Spleen (tissue), 7 donors: ENCODE measurements around the gene TCL1B.

Experiments used
- POLR2AphosphoS5 ChIP-seq, 3 donors: sonication (generic); formaldehyde crosslinking; IDR thresholded peaks; one replicate each; pipeline ENCODE4 v1.5.1; 2017; ENCODE audit warnings: antibody characterized with exemption in 3 of 3
- TF ChIP-seq, protein P1 (sequence below), 11 experiments: fragments of 200-600 bp in 7 of 11; fragments of 450-650 bp in 4 of 11; sonication (generic) in 4 of 11; IDR thresholded peaks in 8 of 11; conservative IDR thresholded peaks in 3 of 11; 1 replicate in 7 of 11; 2 replicates in 4 of 11; pipeline versions ENCODE4 v1.4.0 to v1.8.0; 2016 to 2021; ENCODE audit warnings: antibody characterized with exemption in 11 of 11, inconsistent platforms in 4 of 11, mild to moderate bottlenecking in 1 of 11
- donor health status: DM: no; HTN: no; CAD: no; lungs with moderate emphysema.
- donor health status: DM: no; HTN: no; CAD: no.
- donor health status: DM: no; HTN: no; CAD: no.

DNA sequence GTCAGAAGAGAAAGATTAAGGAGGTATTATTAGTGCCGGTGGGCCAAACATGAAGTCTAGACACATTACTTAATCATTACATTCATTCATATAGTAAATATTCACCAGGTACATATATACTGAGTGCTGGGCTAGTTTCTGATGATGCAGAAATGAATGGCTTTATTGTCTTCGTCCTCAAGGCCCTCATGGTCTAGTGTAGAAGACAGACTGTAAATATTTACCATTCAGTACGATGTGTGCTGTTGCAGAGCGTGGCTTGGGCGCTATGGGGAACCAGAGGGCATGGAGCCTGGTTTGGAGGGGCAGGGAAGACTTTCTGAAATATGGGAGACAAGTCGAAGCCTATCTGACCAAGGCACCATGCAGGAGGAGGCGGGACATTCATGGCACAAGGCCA lies 37.0 kb upstream of the TCL1B start:
- TF ChIP-seq POLR2AphosphoS5 (IDR thresholded peaks at IDR 0.05): no peak
- TF ChIP-seq, protein P1, sequence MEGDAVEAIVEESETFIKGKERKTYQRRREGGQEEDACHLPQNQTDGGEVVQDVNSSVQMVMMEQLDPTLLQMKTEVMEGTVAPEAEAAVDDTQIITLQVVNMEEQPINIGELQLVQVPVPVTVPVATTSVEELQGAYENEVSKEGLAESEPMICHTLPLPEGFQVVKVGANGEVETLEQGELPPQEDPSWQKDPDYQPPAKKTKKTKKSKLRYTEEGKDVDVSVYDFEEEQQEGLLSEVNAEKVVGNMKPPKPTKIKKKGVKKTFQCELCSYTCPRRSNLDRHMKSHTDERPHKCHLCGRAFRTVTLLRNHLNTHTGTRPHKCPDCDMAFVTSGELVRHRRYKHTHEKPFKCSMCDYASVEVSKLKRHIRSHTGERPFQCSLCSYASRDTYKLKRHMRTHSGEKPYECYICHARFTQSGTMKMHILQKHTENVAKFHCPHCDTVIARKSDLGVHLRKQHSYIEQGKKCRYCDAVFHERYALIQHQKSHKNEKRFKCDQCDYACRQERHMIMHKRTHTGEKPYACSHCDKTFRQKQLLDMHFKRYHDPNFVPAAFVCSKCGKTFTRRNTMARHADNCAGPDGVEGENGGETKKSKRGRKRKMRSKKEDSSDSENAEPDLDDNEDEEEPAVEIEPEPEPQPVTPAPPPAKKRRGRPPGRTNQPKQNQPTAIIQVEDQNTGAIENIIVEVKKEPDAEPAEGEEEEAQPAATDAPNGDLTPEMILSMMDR (IDR thresholded peaks at IDR 0.05 in 8 of 11, conservative IDR thresholded peaks at IDR 0.05 in 3 of 11): no peak
